ENCODE results near the gene ZNF747. TPM values are rescaled to one million over a fixed set of nuclear protein-coding genes. Genes with fewer than 3 reads are reported as not detected.

ZNF747 gene
- polyA plus RNA-seq (ENCODE audit: insufficient read length in 10 of 10), result 1 to 10 TPM; 5.7 to 7.6 (median 6.6) TPM
- long read RNA-seq, donor 1, partial matches to known transcripts, result 0 of 5 reads
- long read RNA-seq, donor 1, other reads (novel, unspliced or antisense), result 0 of 5 reads
- long read RNA-seq, donor 2, result 0 reads
- long read RNA-seq, donor 3, result 0 reads
- long read RNA-seq, donor 4, partial matches to known transcripts, result 0 of 2 reads
- long read RNA-seq, donor 4, other reads (novel, unspliced or antisense), result 0 of 2 reads
- long read RNA-seq, donor 5, partial matches to known transcripts, result 0 of 5 reads
- long read RNA-seq, donor 5, other reads (novel, unspliced or antisense), result 0 of 5 reads
- long read RNA-seq, donor 6, partial matches to known transcripts, result 0 of 2 reads
- long read RNA-seq, donor 6, other reads (novel, unspliced or antisense), result 0 of 2 reads
- long read RNA-seq, donor 7, partial matches to known transcripts, result 5 of 5 reads
- long read RNA-seq, donor 7, other reads (novel, unspliced or antisense), result 0 of 5 reads
- long read RNA-seq, donor 8, partial matches to known transcripts, result 0 of 1 reads
- long read RNA-seq, donor 8, other reads (novel, unspliced or antisense), result 0 of 1 reads
- long read RNA-seq, donor 9, result 0 reads

DNA sequence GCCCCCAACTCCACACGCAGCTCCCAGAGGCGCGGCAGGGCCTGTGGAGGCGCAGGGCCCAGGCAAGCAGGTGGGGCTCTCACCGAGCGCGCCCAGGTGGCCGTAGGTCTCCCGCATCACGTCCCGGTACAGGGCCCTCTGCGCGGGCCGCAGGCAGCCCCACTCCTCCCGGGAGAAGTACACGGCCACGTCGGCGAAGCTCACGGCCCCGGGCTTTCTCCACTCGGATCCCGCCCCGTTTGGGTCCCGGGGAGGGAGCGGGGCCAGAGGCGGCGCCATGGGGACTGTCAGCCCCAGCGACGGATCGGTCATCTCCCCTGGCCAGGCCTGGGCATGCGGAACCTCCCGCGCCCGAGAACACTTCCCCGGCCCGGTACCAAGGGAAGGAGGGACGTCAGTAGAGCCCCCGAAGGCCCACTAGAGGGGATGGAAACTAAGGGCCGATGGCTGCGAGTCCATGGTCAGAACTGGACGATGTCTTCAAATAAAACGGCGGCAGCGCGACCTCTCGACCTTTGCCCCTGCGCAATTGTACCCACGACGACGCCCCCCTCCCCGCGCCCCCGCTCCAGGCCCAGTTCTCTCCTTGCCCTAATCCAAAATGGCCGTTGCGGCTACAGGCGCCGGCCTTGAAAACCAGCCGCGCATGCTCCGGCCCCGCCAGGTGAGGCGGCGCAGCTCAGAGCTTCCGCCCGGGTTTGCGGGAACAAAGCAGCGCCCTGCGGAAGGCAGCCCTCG is at the start of gene ZNF747:
Gene ZNF747 (minus strand): TSS at position 491 of the 738 bp plus-strand sequence. CDS start 179 bp downstream, at position 312.
- peak; percentile 92 to 97 (median 95) for DNase-seq

- no peak for DNase-seq
Observed at GRCh38 chr16:30582611-30583340, 48.1 kb upstream of the ZNF747 start.

DNA sequence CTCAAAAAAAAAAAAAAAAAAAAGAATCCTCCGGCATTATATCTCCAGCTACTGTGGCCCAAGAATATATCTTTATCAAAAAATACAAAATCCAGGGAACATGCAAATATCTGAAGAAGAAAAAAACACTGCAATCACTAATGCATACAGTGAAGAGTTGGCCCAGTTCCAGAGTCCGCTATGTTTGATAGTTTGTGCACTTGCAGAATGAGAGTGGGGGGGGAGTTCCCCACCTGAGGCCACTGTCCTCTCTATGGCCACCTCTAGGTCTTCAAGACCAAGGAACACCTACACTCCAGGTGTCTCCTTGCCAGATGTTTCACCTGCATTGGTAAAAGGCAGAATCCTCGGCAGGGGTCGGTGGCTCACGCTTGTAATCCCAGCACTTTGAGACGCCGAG is 46.8 kb upstream of the ZNF747 start:
- DNase-seq, result no peak

DNA sequence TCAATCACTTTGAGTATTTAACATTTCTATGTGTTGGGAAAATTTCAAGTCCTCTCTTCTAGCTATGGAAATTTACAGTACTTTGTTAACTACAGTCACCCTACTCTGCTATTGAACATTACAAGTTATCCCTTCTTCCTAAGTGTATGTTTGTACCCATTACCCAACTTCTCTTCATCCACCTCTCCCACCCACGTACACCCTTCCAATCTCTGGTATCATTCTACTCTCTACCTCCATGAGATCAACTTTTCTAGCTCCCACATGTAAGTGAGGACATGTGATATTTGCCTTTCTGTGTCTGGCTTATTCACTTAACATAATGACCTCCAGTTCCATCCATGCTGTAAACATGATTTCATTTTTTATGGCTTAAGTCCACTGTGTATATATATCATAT is 40.0 kb upstream of the ZNF747 start:
- no peak for DNase-seq

DNA sequence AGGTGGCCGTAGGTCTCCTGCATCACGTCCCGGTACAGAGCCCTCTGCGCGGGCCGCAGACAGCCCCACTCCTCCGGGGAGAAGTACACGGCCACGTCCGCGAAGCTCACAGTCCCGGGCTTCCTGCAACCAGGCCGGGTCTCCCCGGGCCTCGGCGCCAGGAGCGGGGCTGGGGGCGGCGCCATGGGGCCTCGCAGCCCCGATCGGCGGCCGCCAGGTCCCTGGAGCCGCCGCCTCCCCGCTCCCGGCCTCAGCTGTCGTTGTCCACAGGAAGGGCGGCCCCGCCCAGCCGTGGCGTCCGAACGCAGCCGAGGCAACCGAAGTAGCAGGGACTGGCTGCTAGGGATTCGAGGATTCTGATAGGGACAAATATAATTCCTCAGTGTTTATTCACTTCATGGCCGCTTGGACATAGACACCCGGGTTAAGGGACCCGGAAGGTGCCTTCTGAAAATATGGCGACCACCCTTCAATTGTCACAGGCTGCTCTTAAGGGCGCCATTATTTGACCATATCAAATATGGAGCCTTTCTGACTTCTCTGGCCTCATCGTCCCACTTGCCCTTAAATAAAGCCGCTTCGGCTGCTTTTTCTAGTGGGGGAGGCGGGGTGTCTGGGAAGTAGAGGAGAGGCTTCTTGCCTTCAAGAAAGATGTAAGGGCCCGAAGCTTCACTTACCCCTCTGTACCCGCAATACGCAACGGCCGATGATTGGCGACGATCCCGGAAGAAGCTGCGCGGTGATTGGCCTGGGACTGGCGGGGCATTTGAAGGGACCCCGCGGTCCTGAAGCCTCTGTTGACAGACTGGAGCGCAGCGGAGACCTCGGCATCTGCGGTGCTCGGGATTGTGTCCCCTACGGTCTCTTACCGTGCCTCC is 37.0 kb upstream of the ZNF747 start, which contains the start of gene ZNF688:
Gene ZNF688 (minus strand): TSS at position 270 of the 878 bp plus-strand sequence. CDS start 85 bp downstream, at position 185.
- peak; percentile 96 to 98 (median 98) for DNase-seq

DNA sequence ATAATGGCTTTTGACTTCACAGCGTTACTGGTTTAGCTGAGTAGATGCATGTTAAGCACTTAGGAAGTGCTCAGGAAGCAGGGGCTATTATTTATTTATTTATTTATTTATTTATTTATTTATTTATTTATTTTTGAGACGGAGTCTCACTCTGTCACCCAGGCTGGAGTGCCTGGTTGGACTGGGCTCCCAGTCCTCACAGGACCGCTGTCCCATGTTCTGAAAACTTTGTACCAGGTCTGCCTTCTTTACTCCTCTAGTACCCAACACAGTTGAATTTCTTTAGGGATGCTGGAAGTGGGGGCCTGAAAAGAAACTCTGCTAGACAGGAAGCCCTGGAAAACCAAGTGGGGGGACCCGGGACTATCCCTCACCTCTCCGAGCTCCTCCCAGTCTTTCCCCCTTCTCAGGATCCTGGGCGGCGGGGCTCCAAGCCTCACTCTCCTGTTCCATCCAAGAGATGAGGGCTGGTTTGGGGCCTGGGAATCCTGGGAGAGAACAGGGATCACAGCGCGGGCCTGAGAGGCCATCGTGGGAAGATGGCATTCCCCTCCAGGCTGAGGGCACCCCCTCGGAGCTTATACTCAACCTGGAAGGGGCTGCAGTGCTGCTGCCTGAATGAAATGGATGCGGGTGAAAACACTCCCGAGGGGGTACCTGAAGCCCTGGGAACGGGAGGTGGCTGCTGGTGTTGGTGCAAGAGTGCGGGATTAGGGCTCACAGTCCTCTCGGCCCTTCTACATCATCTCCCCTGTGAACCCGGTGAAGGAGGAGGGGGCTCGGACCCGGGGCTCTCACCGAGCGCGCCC is 36.2 kb upstream of the ZNF747 start:
- DNase-seq, result peak in 2 of 3 donors; percentile 43 to 84

GRCh38 chr16:30569746-30570635 is 35.3 kb upstream of the ZNF747 start:
- DNase-seq, result peak in 1 of 3 donors; percentile 40

GRCh38 chr16:30569281-30569680 is 34.6 kb upstream of the ZNF747 start:
- DNase-seq, result no peak

DNA sequence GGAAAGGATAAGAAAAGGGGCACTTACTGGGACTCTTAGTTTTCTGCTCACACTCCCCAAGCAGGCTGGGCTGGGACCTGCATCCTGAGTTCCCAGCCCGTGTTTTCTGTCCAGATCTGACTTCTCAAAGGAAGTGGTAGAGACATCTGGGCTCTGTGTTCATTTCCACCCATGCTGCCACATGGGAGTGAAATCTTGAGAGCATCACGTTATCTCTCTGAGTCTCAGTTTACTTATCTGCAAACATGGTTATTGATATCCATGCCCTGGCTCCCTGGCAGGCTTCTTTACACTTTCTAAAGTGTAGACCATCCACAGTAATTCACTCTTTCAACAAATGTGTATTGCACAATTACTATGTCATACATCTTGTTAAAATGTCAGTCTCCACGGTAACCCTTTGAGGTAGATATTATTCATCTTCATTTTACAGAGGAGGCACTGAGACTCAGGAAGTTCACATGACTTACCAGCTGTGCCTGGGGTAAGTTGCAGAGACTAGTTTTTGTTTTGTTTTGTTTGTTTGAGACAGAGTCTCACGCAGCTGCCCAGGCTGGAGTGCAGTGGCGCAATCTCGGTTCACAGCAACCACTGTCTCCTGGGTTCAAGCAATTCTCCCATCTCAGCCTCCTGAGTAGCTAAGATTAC is 33.5 kb upstream of the ZNF747 start:
- no peak for DNase-seq

GRCh38 chr16:30567160-30567990 is 32.7 kb upstream of the ZNF747 start:
- DNase-seq, result no peak

- no peak for DNase-seq
Observed at GRCh38 chr16:30566531-30566930, 31.9 kb upstream of the ZNF747 start.

- no peak for DNase-seq
Observed at GRCh38 chr16:30565984-30566383, 31.3 kb upstream of the ZNF747 start.

- DNase-seq, result no peak
Observed at GRCh38 chr16:30565526-30565925, 30.9 kb upstream of the ZNF747 start.

DNA sequence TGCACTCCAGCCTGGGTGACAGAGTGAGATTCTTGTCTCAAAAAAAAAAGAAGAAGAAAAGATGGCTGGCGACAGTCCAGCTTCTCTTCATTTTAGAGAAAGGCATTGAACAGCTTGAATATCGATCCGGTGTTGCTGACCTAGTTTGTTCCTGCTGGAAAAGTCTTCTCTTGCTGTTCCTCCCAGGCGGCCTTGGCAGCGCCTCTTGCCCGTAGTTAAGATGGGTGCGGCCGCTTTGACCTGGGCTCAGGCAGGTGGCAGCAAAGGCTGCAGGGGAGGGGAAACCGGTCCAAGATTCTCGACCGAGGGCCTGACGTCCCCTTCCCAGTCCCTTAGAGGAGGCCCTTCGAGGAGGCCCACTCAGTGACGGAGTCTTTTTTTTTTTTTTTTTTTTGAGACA is 27.4 kb upstream of the ZNF747 start:
- DNase-seq, result no peak

DNA sequence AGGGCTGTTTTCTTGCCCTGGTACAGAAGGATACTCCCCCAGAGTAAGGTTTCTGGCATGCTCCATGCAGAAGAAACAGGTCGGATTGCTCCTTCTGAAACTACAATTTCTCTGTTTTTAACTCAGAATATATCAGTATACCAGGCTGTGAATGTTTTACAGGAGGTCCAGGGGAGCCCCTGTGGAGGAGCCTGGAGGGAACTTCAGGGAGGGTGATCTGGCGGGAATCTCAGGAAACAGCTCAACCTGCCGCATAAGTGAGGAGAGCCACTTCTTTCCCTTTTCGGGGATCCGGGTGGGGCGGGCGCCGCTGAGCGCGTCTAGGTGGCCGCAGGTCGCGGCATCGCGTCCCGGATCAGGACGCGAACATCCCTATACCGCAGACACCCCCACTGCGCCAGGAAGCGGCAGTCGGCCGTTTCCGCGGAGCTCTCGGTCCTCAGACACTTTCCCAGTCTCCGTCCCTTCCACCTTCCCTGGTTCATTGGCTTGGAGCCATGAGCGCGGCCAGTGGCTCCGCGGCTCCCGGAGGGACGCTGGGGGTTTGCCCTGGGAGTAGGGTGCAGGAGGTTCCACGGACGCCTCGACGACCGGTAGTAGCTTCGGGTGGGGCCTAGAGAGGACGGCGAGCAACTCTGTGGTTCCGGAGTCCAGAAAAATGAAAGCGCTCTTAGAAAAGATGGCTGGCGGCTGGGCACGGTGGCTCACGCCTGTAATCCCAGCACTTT is 26.6 kb upstream of the ZNF747 start:
- peak in 1 of 3 donors; percentile 51 for DNase-seq

GRCh38 chr16:30559690-30560089 is 25.0 kb upstream of the ZNF747 start:
- no peak for DNase-seq

Data from muscle of back (tissue), 13 donors.